ENCODE data around the gene SNTA1. TPM values are rescaled to one million over a fixed set of nuclear protein-coding genes. Genes with fewer than 3 reads are reported as not detected.

Gene SNTA1
- total and polyA plus RNA-seq, 2 of the 13 experiments (the other 11 are each of a cell fraction or from before 2014, with no cell fraction given) = 16.4 to 18.3 TPM

GRCh38 chr20:33490023-33490933 lies 46.7 kb upstream of the SNTA1 start, which contains the start of gene CBFA2T2 (continued):
- TF ChIP-seq, protein P1, sequence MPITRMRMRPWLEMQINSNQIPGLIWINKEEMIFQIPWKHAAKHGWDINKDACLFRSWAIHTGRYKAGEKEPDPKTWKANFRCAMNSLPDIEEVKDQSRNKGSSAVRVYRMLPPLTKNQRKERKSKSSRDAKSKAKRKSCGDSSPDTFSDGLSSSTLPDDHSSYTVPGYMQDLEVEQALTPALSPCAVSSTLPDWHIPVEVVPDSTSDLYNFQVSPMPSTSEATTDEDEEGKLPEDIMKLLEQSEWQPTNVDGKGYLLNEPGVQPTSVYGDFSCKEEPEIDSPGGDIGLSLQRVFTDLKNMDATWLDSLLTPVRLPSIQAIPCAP (CRISPR knock-in tag; IDR thresholded peaks at IDR 0.05; ENCODE audit: low read depth) = no peak
- TF ChIP-seq, protein P2, sequence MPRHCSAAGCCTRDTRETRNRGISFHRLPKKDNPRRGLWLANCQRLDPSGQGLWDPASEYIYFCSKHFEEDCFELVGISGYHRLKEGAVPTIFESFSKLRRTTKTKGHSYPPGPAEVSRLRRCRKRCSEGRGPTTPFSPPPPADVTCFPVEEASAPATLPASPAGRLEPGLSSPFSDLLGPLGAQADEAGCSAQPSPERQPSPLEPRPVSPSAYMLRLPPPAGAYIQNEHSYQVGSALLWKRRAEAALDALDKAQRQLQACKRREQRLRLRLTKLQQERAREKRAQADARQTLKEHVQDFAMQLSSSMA (CRISPR knock-in tag; IDR thresholded peaks at IDR 0.05) = peak; percentile 69; the same call in 1 of the 2 replicates
- TF ChIP-seq, protein P3, sequence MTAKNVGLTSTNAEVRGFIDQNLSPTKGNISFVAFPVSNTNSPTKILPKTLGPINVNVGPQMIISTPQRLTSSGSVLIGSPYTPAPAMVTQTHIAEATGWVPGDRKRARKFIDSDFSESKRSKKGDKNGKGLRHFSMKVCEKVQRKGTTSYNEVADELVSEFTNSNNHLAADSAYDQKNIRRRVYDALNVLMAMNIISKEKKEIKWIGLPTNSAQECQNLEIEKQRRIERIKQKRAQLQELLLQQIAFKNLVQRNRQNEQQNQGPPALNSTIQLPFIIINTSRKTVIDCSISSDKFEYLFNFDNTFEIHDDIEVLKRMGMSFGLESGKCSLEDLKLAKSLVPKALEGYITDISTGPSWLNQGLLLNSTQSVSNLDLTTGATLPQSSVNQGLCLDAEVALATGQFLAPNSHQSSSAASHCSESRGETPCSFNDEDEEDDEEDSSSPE (CRISPR knock-in tag; IDR thresholded peaks at IDR 0.05) = 0 out of 2 replicates have a peak, but pooled peaks have one; percentile 33
- peak; percentile 90; the same call in 1 of the 2 replicates for TF ChIP-seq ZNF274 (CRISPR knock-in tag; IDR thresholded peaks at IDR 0.05)
- no peak for TF ChIP-seq JUN (CRISPR knock-in tag; IDR thresholded peaks at IDR 0.05)
- TF ChIP-seq THRA (CRISPR knock-in tag; IDR thresholded peaks at IDR 0.05; ENCODE audit: borderline replicate concordance) = peak; percentile 16; the same call in 1 of the 2 replicates
- TF ChIP-seq HMG20B (CRISPR knock-in tag; conservative IDR thresholded peaks at IDR 0.05) = no peak
- no peak for TF ChIP-seq MED13 (CRISPR knock-in tag; IDR thresholded peaks at IDR 0.05)
- TF ChIP-seq ASH2L (IDR thresholded peaks at IDR 0.05; ENCODE audit: insufficient read length, low read depth, low read length) = peak; percentile 97
- TF ChIP-seq RAD51 (IDR thresholded peaks at IDR 0.05; ENCODE audit: borderline replicate concordance) = no peak
- TF ChIP-seq PHF21A (CRISPR knock-in tag; IDR thresholded peaks at IDR 0.05) = peak; percentile 71
- TF ChIP-seq MYNN (CRISPR knock-in tag; IDR thresholded peaks at IDR 0.05; ENCODE audit: low read depth) = no peak; the same call in 1 of the 2 replicates
- TF ChIP-seq ZSCAN31 (CRISPR knock-in tag; IDR thresholded peaks at IDR 0.05; ENCODE audit: low read depth) = peak; percentile 71; the same call in 1 of the 2 replicates
- TF ChIP-seq PHF20 (CRISPR knock-in tag; IDR thresholded peaks at IDR 0.05) = no peak; the same call in 1 of the 2 replicates
- TF ChIP-seq, protein P4, sequence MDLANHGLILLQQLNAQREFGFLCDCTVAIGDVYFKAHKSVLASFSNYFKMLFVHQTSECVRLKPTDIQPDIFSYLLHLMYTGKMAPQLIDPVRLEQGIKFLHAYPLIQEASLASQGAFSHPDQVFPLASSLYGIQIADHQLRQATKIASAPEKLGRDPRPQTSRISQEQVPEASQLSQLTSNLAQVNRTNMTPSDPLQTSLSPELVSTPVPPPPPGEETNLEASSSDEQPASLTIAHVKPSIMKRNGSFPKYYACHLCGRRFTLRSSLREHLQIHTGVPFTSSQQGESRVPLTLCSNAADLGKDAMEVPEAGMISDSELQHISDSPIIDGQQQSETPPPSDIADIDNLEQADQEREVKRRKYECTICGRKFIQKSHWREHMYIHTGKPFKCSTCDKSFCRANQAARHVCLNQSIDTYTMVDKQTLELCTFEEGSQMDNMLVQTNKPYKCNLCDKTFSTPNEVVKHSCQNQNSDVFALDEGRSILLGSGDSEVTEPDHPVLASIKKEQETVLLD (CRISPR knock-in tag; IDR thresholded peaks at IDR 0.05; ENCODE audit: low read depth) = peak; percentile 81
- TF ChIP-seq, protein P5, sequence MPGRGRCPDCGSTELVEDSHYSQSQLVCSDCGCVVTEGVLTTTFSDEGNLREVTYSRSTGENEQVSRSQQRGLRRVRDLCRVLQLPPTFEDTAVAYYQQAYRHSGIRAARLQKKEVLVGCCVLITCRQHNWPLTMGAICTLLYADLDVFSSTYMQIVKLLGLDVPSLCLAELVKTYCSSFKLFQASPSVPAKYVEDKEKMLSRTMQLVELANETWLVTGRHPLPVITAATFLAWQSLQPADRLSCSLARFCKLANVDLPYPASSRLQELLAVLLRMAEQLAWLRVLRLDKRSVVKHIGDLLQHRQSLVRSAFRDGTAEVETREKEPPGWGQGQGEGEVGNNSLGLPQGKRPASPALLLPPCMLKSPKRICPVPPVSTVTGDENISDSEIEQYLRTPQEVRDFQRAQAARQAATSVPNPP (CRISPR knock-in tag; IDR thresholded peaks at IDR 0.05) = peak; percentile 66; the same call in 1 of the 2 replicates
- TF ChIP-seq RBFOX2 (IDR thresholded peaks at IDR 0.05; ENCODE audit: low read depth, low read length) = peak; percentile 86
- no peak; the same call in 1 of the 2 replicates for TF ChIP-seq REL (CRISPR knock-in tag; conservative IDR thresholded peaks at IDR 0.05)
- TF ChIP-seq SMARCC2 (IDR thresholded peaks at IDR 0.05) = no peak
- no peak for TF ChIP-seq NR0B2 (CRISPR knock-in tag; IDR thresholded peaks at IDR 0.05)
- peak; percentile 93 for TF ChIP-seq NR1H2 (CRISPR knock-in tag; IDR thresholded peaks at IDR 0.05; ENCODE audit: borderline replicate concordance, low read depth)
